GM19463 (cell line): Measurements from ENCODE around the gene PEAK1.

ENCODE experiments used
- ATAC-seq: cut with Tn5 transposase; IDR thresholded peaks from one replicate; pipeline ENCODE4 v1.9.1; 2021; ENCODE audit warnings: mild to moderate bottlenecking, moderate library complexity; ENCODE audit not compliant: unreplicated experiment

The PEAK1 gene

DNA sequence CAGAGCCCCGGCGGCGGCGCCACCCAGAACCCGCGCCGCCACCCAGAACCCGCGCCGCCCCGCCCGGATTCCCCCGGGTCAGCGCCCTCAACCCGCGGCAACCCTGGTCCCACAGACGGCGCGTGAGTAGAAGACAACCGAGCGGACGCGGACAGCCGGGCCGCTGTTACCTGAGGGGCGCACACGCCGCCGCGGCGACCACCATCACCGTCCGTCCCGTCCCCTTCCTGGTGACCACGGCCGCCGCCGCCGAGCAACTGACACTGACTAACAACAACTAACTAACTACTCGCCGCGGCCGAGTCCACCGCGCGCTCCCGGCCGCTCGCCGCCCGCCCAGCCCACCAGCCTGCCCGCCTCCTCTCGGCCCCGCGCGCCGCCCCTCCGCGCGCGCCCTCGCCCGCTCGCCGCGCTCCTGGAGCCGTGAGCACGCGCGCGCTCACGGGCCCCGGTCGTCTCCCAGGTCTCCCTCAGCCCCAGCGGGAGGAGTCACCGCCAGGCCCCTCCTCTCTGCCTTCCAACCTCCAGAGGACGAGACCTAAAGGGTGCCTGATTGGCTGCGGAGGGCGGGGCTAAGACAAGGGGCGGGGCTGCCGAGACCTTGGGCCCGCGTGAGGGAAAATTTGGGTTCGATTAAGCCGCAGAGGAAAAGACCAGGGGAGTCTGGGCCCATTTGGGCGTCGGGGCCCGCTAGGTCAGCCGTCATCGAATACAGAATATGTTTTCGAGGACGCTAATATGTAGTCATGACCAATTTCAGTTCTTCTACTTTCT is at the start of gene PEAK1:
TSS of gene PEAK1 (minus strand) at position 269 of the 774 bp plus-strand sequence. CDS start 238,178 bp downstream, outside the sequence.
- peak; percentile 93 for ATAC-seq

- ATAC-seq = no peak
Observed at GRCh38 chr15:77468896-77469295, 49.0 kb upstream of the PEAK1 start.

GRCh38 chr15:77466521-77466920 is 46.6 kb upstream of the PEAK1 start:
- ATAC-seq = no peak

- ATAC-seq = no peak
Observed at GRCh38 chr15:77464129-77464865, 44.4 kb upstream of the PEAK1 start.

DNA sequence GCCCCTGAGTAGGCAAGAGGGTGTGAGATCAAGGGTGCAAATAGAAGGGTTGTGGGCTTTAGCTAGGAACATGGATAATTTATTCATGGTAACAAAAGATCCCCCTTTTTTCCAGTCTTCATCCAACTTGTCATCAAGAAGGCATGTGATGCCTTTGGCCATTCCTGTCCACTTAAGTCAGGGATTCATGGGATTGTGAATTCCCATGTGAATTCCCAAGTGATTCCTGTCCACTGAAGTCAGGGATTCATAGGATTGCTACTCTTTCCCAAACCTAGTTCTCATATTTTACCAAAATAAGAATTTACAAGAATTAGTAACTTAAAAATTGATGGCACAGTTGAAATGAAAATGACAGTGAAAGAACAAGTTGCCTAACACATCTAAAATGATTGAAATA is 41.6 kb upstream of the PEAK1 start:
- no peak for ATAC-seq

DNA sequence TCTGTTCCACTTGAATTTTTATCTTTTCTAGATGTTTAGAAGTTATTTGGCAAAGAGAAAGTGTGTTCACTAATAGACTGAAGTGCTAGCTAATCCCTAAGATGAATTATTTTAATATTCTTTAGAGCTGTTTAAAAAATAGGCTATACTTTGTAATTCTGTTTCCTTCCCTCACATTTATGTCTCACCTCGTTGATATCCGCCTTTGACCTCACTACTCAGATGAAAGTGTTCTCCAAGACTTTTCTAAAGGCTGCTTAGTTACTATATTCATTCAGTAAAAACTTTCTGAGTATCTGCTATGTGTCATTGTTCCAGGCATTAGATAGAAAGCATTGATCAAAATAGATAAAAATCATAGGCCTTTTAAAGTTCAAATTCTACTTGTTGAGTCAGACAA is 39.1 kb upstream of the PEAK1 start:
- ATAC-seq = no peak

DNA sequence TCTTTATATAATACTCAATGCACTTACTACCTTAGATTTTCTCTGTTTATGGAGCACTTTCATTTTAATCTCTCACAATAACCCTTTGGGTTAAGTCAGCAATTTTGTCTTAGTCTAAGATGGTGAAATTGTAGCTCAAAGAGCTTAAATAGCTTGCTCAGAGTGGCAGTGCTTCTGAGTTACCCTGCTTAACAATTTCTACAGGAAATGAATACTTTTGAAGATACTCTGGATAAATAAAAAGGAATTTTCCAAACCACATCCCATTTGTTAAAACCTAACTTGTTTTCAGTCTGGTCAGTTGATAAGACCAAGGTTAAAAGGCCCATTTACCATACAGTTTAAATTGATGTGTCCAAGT is 38.0 kb upstream of the PEAK1 start:
- ATAC-seq = no peak

DNA sequence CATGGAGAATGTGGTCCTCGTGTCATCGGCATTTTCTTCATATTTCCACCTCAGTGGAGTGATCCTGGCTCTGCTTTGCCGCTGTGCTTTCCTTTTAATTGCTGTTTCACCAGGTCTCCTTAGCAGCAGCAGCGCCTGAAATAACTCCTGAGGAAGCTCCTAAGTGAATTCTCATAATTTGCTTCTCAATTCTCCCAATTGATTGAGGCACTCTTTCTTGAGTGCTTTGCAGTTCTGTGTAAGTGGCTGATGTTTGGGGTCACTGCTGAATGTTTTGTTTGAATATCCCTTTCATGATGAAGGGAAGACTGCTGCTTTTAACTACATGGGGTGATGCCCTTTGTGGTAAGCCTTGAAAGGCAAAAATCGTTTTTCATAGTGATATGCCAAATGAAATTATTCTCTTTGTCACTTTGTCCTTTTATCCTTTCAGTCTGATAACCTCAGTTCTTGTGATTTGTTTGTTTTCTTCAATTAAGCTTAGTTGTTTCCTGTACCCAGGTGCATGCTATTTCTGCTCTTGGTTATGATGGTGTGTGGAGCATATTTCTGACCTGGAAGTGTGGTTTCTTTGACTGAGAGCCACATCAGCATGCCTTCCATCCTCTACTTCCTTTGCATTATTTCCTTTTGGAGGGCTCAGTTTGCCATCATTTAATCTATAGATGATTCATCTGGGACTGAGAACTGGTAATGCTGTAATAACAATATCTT is 37.4 kb upstream of the PEAK1 start:
- no peak for ATAC-seq

- ATAC-seq = no peak
Observed at GRCh38 chr15:77456746-77457145, 36.8 kb upstream of the PEAK1 start.

DNA sequence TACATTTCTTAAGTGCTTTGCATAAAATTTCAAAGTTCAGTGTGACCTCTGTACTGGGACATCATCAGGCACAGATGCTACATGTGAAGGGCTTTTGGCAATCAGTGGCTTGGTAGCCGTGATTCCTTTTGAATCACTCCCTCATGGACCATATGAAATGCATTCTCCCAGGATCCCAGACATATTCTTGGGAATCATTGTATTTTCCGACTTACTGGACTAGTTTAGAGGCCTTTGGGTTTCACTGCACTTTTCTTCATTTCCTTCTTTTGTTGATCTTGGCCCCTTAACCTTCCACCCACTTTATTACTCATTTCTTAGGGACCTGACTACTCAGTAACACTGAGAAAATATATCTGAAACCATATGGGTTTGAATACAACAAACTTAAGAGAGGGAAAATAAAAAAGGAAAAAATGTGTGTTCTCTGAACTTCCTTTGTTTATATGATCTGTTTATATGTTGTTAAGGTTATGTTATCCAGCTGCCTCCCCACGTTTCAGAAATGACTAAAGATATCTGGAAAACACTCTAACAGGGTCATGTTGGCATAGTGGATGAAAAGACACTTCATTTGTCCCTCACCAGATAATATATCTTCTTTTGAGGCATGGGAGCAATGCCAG is 35.9 kb upstream of the PEAK1 start:
- ATAC-seq = no peak

DNA sequence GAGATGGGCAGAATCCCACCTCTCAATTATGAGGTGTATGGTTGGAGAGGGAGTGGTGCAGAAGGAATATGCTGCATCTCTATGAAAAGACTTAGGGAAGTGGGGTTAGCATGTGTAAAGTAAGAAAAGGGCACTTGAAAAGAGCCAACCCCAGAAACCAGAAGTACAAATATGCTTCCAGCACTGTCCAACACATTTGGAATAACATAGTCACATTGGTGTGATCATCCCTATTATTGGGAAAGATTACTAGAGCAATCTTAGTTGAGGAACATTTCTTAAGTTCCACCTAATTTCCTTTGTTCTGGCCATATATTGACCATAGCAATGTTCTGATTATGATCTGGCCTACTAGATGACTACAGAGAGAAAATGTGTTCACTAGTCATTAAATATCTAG is 35.0 kb upstream of the PEAK1 start:
- no peak for ATAC-seq

GRCh38 chr15:77454265-77454664 is 34.4 kb upstream of the PEAK1 start:
- no peak for ATAC-seq

DNA sequence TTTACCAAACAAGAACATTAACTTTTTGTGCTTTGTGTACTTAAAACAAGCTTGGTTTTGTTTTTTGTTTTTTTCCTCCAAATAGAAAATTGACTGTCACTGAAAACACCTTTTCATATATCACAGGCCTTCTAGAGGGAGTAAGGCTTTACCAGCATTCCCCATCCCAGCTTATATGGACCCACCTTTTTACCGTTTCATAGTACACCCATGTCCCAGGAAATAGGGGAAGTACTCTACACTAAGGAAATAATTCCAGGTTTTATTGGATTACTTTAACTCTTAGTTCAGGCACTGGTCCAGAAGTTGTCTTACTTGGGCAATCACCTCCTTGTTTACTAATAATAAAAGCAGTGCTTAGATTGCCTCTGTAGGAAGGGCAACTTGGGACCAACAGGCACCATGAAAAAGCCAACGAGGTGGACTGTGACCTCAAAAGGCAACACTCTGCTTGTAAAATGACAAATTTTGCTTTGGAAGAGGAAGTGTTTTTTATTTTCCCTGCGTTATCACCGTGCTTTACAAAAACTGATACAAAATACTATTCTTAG is 27.0 kb upstream of the PEAK1 start:
- ATAC-seq = no peak

GRCh38 chr15:77440378-77440999 is 20.6 kb upstream of the PEAK1 start:
- peak; percentile 57 for ATAC-seq

GRCh38 chr15:77437264-77437663 is 17.4 kb upstream of the PEAK1 start:
- ATAC-seq = no peak

DNA sequence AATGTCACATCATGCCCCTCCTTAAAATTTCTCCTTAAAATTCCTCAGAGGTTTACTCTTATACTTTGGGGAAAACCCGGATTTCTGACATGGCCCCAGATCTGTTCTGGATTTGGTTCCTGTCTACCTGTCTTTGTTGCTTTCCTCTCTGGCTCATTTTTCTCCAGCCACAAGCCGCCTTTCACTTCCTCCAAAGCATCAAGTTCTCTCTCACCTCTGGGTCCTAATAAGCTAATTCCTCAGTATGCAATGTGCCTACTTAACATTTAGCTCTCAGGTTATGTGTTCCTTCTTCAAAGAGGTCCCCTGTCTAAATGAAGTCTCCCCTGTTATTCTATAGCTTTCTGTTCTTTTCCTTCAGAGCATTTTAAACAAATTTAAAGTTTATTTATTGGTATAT is 16.9 kb upstream of the PEAK1 start:
- no peak for ATAC-seq

DNA sequence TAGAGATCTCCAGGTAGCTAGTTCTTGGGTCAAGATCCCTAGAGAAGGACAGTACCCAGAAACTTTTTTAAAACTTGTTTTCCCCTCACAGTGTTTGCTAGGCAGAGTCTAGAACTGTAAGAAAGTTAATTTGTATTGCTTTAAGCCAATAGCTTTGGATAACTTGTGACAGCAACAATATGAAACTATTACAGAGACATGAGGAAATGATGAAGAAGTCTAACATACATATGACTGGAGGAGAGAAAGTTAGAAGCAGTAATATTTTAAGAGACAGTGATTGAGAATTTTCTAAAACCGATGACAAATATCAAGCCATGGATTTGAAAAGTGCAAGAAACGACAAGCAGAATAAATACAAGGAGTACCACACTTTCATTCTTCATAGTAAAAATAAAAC is 10.7 kb upstream of the PEAK1 start:
- ATAC-seq = no peak

DNA sequence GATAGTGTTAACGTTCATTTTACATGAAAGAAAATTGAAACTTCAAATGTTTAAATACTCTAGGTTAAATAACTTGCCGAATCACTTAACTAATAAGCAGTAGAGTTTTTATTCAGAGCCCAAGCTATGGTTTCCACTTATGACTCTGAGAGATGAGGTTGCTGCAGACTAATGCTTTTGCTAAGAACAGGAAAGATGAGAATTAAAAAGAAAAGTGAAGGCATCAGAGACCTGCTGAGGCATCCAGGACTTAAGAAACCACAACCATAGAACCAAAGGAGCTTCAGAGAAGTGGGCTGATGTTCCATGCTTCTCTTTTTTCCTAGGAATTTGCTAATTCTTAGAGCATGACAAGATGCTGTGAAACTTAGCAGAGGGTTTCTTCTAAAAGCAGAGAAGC is 10.3 kb upstream of the PEAK1 start:
- ATAC-seq = no peak

- ATAC-seq = no peak
Observed at GRCh38 chr15:77426871-77427270, 7.0 kb upstream of the PEAK1 start.

- ATAC-seq = no peak
Observed at GRCh38 chr15:77426377-77426776, 6.5 kb upstream of the PEAK1 start.

DNA sequence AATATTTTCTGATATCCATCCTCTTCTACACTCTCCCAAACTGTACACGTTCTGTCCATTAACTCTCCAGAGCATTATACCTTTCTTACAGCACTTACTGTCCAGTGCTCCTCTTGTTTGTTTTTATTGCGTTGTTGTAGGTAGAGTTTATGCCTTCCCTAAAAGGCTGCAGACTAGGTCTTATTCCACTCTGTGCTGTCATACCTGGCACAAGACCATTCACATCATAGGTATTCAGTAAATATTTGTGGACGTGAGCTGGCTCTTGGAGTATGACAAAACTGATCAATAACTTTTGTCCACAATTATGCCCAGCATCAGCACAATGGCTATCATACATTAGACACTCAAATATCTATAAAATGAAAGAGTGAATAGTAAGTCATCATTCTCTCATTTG is 5.2 kb upstream of the PEAK1 start:
- ATAC-seq = no peak
